Neutrophil (primary cell): ENCODE data around the gene KRTAP5-1.

Source experiments
- H3K27ac ChIP-seq: fragments of 200-600 bp; sonication (generic); 2 replicates; pipeline ENCODE4 v1.5.1; 2016; ENCODE audit warnings: mild to moderate bottlenecking, moderate library complexity
- H3K27me3 ChIP-seq: fragments of 200-600 bp; sonication (generic); 2 replicates; pipeline ENCODE4 v1.6.0; 2016; ENCODE audit warnings: mild to moderate bottlenecking
- H3K36me3 ChIP-seq: fragments of 200-600 bp; sonication (generic); 2 replicates; pipeline ENCODE4 v1.5.1; 2017
- H3K4me1 ChIP-seq, 2 experiments: fragments of 200-600 bp in 1 of 2; sonication (generic) in 1 of 2; 1 replicate in 1 of 2; 2 replicates in 1 of 2; pipeline versions ENCODE4 v1.5.1 to v1.6.1; 2013 to 2016; ENCODE audit warnings: low read depth in 1 of 2, low read length in 1 of 2, mild to moderate bottlenecking in 1 of 2, moderate library complexity in 1 of 2; ENCODE audit not compliant: control insufficient read depth in 1 of 2, insufficient read depth in 1 of 2
- H3K4me3 ChIP-seq, 2 experiments: fragments of 200-600 bp in 1 of 2; sonication (generic) in 1 of 2; 1 replicate in 1 of 2; 2 replicates in 1 of 2; pipeline ENCODE4 v1.5.1; 2013 to 2016; ENCODE audit warnings: low read depth in 1 of 2, low read length in 1 of 2, mild to moderate bottlenecking in 1 of 2, moderate library complexity in 1 of 2
- H3K9me3 ChIP-seq: fragments of 200-600 bp; sonication (generic); 2 replicates; pipeline ENCODE4 v1.5.1; 2016
- CTCF ChIP-seq: fragments of 200-600 bp; sonication (generic); IDR thresholded peaks from 2 replicates; pipeline ENCODE4 v1.5.1; 2016; ENCODE audit warnings: antibody characterized with exemption

KRTAP5-1 gene

GRCh38 chr11:1570896-1571759, 14.0 kb downstream of the KRTAP5-1 start:
- Histone ChIP-seq H3K36me3 (no peaks in the 10 kb centered on the region), H3K4me3 (no peak overlapping the region), H3K27ac (no peak overlapping the region), H3K9me3 (no peaks in the 10 kb centered on the region), H3K27me3 (peaks cover 97% of the 10 kb centered on the region), H3K4me1 (peaks cover 0 to 14% of the 10 kb centered on the region in 2 experiments)
- TF ChIP-seq CTCF: no peak

GRCh38 chr11:1570531-1570895, 14.6 kb downstream of the KRTAP5-1 start:
- no peaks in the 10 kb centered on the region for H3K9me3 ChIP-seq
- H3K27me3 ChIP-seq: peaks cover 97% of the 10 kb centered on the region
- H3K4me1 ChIP-seq: peaks cover 0 to 14% of the 10 kb centered on the region in 2 experiments
- H3K4me3 ChIP-seq: no peak overlapping the region
- no peak overlapping the region for H3K27ac ChIP-seq
- TF ChIP-seq CTCF: no peak
- no peaks in the 10 kb centered on the region for H3K36me3 ChIP-seq

GRCh38 chr11:1570001-1570453, 15.1 kb downstream of the KRTAP5-1 start:
- Histone ChIP-seq H3K4me3 (no peak overlapping the region), H3K9me3 (no peaks in the 10 kb centered on the region), H3K27me3 (peaks cover 97% of the 10 kb centered on the region), H3K4me1 (peaks cover 0 to 14% of the 10 kb centered on the region in 2 experiments), H3K27ac (no peak overlapping the region), H3K36me3 (no peaks in the 10 kb centered on the region)
- TF ChIP-seq CTCF: no peak

GRCh38 chr11:1569251-1569780, 15.8 kb downstream of the KRTAP5-1 start:
- Histone ChIP-seq H3K4me3 (no peak overlapping the region), H3K27ac (no peak overlapping the region), H3K4me1 (peaks cover 0 to 11% of the 10 kb centered on the region in 2 experiments), H3K36me3 (no peaks in the 10 kb centered on the region), H3K27me3 (peaks cover 97% of the 10 kb centered on the region), H3K9me3 (no peaks in the 10 kb centered on the region)
- TF ChIP-seq CTCF: no peak

- Histone ChIP-seq H3K9me3 (no peaks in the 10 kb centered on the region), H3K27ac (no peak overlapping the region), H3K27me3 (peaks cover 97% of the 10 kb centered on the region), H3K4me3 (no peak overlapping the region), H3K4me1 (peaks cover 0 to 7% of the 10 kb centered on the region in 2 experiments), H3K36me3 (no peaks in the 10 kb centered on the region)
- no peak for TF ChIP-seq CTCF
These were observed 16.6 kb downstream of the KRTAP5-1 start for GRCh38 chr11:1568441-1568911.
